ENCODE results near the gene OVCH1. TPM values are rescaled to one million over a fixed set of nuclear protein-coding genes. Genes with fewer than 3 reads are reported as not detected.

Gene OVCH1
- total RNA-seq, 2 donors from 2014 or later, result 0.78 to 3.0 TPM

GRCh38 chr12:29431513-29431912, 66.0 kb downstream of the OVCH1 start:
- ATAC-seq (ENCODE audit: insufficient number of reproducible peaks, low FRiP score, low read depth), result no peak
- Histone ChIP-seq H3K27me3 (replicated peaks; ENCODE audit: insufficient read depth) (no peaks in the 10 kb centered on the region), H3K27ac (no peak overlapping the region), H3K36me3 (no peaks in the 10 kb centered on the region), H3K4me3 (no peak overlapping the region), H3K9me3 (no peaks in the 10 kb centered on the region), H3K4me1 (ENCODE audit: control insufficient read depth in 1 of 2, low read depth in 2 of 2) (no peaks in the 10 kb centered on the region)
- no peak for DNase-seq (ENCODE audit: low spot score)
- TF ChIP-seq CTCF (IDR thresholded peaks at IDR 0.05), result no peak

GRCh38 chr12:29430716-29431044, 66.8 kb downstream of the OVCH1 start:
- TF ChIP-seq CTCF (IDR thresholded peaks at IDR 0.05), result no peak
- DNase-seq (ENCODE audit: low spot score), result no peak
- no peaks in the 10 kb centered on the region for H3K4me1 ChIP-seq (ENCODE audit: control insufficient read depth in 1 of 2, low read depth in 2 of 2)
- no peaks in the 10 kb centered on the region for H3K9me3 ChIP-seq
- no peak overlapping the region for H3K4me3 ChIP-seq
- no peaks in the 10 kb centered on the region for H3K27me3 ChIP-seq (replicated peaks; ENCODE audit: insufficient read depth)
- no peak for ATAC-seq (ENCODE audit: insufficient number of reproducible peaks, low FRiP score, low read depth)
- no peaks in the 10 kb centered on the region for H3K36me3 ChIP-seq
- H3K27ac ChIP-seq, result no peak overlapping the region

GRCh38 chr12:29429999-29430715, 67.3 kb downstream of the OVCH1 start:
- H3K27ac ChIP-seq, result no peak overlapping the region
- no peaks in the 10 kb centered on the region for H3K36me3 ChIP-seq
- H3K9me3 ChIP-seq, result no peaks in the 10 kb centered on the region
- TF ChIP-seq CTCF (IDR thresholded peaks at IDR 0.05), result no peak
- H3K4me3 ChIP-seq, result no peak overlapping the region
- no peaks in the 10 kb centered on the region for H3K4me1 ChIP-seq (ENCODE audit: control insufficient read depth in 1 of 2, low read depth in 2 of 2)
- DNase-seq (ENCODE audit: low spot score), result no peak
- ATAC-seq (ENCODE audit: insufficient number of reproducible peaks, low FRiP score, low read depth), result no peak
- H3K27me3 ChIP-seq (replicated peaks; ENCODE audit: insufficient read depth), result no peaks in the 10 kb centered on the region

GRCh38 chr12:29428633-29429032, 68.9 kb downstream of the OVCH1 start:
- no peaks in the 10 kb centered on the region for H3K4me1 ChIP-seq (ENCODE audit: control insufficient read depth in 1 of 2, low read depth in 2 of 2)
- no peak for DNase-seq (ENCODE audit: low spot score)
- no peak for TF ChIP-seq CTCF (IDR thresholded peaks at IDR 0.05)
- H3K36me3 ChIP-seq, result no peaks in the 10 kb centered on the region
- ATAC-seq (ENCODE audit: insufficient number of reproducible peaks, low FRiP score, low read depth), result no peak
- H3K9me3 ChIP-seq, result no peaks in the 10 kb centered on the region
- H3K27me3 ChIP-seq (replicated peaks; ENCODE audit: insufficient read depth), result no peaks in the 10 kb centered on the region
- H3K27ac ChIP-seq, result no peak overlapping the region
- H3K4me3 ChIP-seq, result no peak overlapping the region

GRCh38 chr12:29427964-29428363, 69.5 kb downstream of the OVCH1 start:
- H3K27ac ChIP-seq, result no peak overlapping the region
- no peaks in the 10 kb centered on the region for H3K27me3 ChIP-seq (replicated peaks; ENCODE audit: insufficient read depth)
- TF ChIP-seq CTCF (IDR thresholded peaks at IDR 0.05), result no peak
- H3K4me1 ChIP-seq (ENCODE audit: control insufficient read depth in 1 of 2, low read depth in 2 of 2), result no peaks in the 10 kb centered on the region
- H3K4me3 ChIP-seq, result no peak overlapping the region
- DNase-seq (ENCODE audit: low spot score), result no peak
- H3K9me3 ChIP-seq, result no peaks in the 10 kb centered on the region
- ATAC-seq (ENCODE audit: insufficient number of reproducible peaks, low FRiP score, low read depth), result no peak
- H3K36me3 ChIP-seq, result no peaks in the 10 kb centered on the region

Measured in thoracic aorta (tissue), 2 donors.